Measurements from ENCODE around the gene GRK6. TPM values are rescaled to one million over a fixed set of nuclear protein-coding genes. Genes with fewer than 3 reads are reported as not detected.

GRK6 gene
- total RNA-seq, 1 experiment from 2014 or later = 75.2 TPM

DNA sequence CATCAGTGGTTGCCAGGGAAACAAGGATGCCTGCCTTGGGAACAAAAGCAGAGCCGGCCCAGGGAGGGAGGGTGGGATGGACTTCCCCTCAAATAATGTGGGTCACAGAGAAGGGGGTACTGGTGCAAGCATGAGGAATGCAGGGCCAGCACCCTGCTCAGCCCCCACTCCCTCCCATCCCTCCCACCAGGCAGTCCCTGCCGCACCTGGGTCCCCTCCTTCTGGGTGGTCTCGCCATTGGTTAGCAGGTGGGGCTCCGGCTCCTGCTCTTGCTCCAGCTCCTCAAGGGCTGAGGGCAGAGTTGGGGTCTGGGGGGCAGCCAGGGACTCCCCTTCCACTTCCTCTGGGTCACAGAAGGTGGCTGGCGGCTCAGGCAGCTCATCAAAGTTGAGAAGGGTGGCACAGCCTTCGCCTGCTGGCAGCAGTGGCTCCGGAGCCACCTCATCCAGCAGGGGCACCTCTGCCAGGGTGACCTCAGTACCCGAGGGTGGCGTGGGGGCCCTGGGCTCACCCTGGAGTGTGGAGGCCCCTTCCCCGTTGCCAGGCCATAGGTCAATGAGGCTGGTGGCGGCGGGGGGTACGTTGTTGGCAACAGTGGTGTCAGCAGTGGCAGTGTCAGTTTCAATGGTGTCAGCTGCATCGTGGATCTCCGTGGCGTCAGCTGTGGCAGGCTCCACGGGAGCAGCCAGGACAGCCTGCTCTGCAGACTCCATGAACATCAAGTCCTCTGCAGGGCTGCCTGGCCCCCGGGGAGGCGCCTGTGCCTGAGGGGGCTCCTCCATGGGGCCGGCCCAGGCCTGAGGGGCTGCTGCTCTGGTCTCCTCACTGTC is 31.6 kb downstream of the GRK6 start:
- H3K4ac ChIP-seq (ENCODE audit: low read depth, low read length) = no peak overlapping the region
- H3K4me2 ChIP-seq (ENCODE audit: insufficient read depth, insufficient read length, low read length) = no peak overlapping the region
- Mint-ChIP-seq H3K4me3 (no peak overlapping the region), H3K36me3 (ENCODE audit: insufficient read depth in 1 of 3, low read depth in 3 of 3) (peaks cover 31 to 53% (median 51%) of the 10 kb centered on the region in 3 experiments), H3K4me1 (peaks cover 12 to 21% of the 10 kb centered on the region in 2 experiments), H3K27me3 (ENCODE audit: low read depth) (peaks cover 9% of the 10 kb centered on the region), H3K9me3 (no peaks in the 10 kb centered on the region; a peak in 1 of 5 replicates), H3K27ac (peak overlapping the region in 1 of 3 experiments; percentile 61; a peak in 2 of 7 replicates)
- H2BK20ac ChIP-seq (ENCODE audit: low read depth, low read length, poor library complexity, severe bottlenecking) = no peak overlapping the region
- no peak overlapping the region for H3K23ac ChIP-seq (ENCODE audit: insufficient read length, low read depth, low read length)
- no peak overlapping the region for H3K9ac ChIP-seq (ENCODE audit: extremely low read depth, insufficient read length, low read length)
- H2BK12ac ChIP-seq (ENCODE audit: insufficient read length, low read depth, low read length) = no peak overlapping the region
- peaks cover 14% of the 10 kb centered on the region for H3K23me2 ChIP-seq (ENCODE audit: insufficient read length, low read depth, low read length, poor library complexity, severe bottlenecking)
- DNase-seq = no peak
- H2BK120ac ChIP-seq (ENCODE audit: low read depth, low read length, poor library complexity, severe bottlenecking) = no peak overlapping the region
- no peak overlapping the region for H2BK15ac ChIP-seq (ENCODE audit: low read depth, low read length)
- H3K9me3 ChIP-seq (ENCODE audit: control insufficient read depth, low read depth, low read length) = no peaks in the 10 kb centered on the region
- no peak overlapping the region for H4K8ac ChIP-seq (replicated peaks; ENCODE audit: insufficient read length, low read depth, low read length)
- peaks cover 4% of the 10 kb centered on the region; the same call in 1 of the 2 replicates for H3K27me3 ChIP-seq (ENCODE audit: insufficient read depth, low read length)
- H3K27ac ChIP-seq (ENCODE audit: insufficient read length, low read depth, low read length) = no peak overlapping the region
- no peak overlapping the region for H2BK5ac ChIP-seq (ENCODE audit: insufficient read length, low read length)
- no peak overlapping the region for H2AFZ ChIP-seq (ENCODE audit: low read length)
- H3K79me1 ChIP-seq (ENCODE audit: insufficient read depth, low read depth, low read length, poor library complexity, severe bottlenecking) = no peaks in the 10 kb centered on the region
- no peaks in the 10 kb centered on the region for H3K4me1 ChIP-seq (ENCODE audit: insufficient read depth, low read length)
- WGBS (ENCODE audit: extremely low coverage, insufficient read length, low lambda C conversion rate) = no CpG with 5 or more reads among the region's 20 CpGs
- H3K18ac ChIP-seq (ENCODE audit: insufficient read length, low read depth, low read length) = peak overlapping the region; percentile 56
- no peak overlapping the region for H4K5ac ChIP-seq (ENCODE audit: insufficient read length, low read depth, low read length)
- no peak overlapping the region for H3K56ac ChIP-seq (ENCODE audit: insufficient read length, low read depth, low read length)
- no peak overlapping the region for H3T11ph ChIP-seq (ENCODE audit: low read length)
- no peak overlapping the region for H3K14ac ChIP-seq (ENCODE audit: insufficient read depth, low read length)
- no peak overlapping the region for H2AK5ac ChIP-seq (ENCODE audit: insufficient read length, low read length)
- no peak overlapping the region for H4K91ac ChIP-seq (ENCODE audit: insufficient read length, low read depth, low read length)
- TF ChIP-seq, protein P1, sequence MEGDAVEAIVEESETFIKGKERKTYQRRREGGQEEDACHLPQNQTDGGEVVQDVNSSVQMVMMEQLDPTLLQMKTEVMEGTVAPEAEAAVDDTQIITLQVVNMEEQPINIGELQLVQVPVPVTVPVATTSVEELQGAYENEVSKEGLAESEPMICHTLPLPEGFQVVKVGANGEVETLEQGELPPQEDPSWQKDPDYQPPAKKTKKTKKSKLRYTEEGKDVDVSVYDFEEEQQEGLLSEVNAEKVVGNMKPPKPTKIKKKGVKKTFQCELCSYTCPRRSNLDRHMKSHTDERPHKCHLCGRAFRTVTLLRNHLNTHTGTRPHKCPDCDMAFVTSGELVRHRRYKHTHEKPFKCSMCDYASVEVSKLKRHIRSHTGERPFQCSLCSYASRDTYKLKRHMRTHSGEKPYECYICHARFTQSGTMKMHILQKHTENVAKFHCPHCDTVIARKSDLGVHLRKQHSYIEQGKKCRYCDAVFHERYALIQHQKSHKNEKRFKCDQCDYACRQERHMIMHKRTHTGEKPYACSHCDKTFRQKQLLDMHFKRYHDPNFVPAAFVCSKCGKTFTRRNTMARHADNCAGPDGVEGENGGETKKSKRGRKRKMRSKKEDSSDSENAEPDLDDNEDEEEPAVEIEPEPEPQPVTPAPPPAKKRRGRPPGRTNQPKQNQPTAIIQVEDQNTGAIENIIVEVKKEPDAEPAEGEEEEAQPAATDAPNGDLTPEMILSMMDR (conservative IDR thresholded peaks at IDR 0.05) = no peak
- no peaks in the 10 kb centered on the region for H4K20me1 ChIP-seq (ENCODE audit: control insufficient read depth, insufficient read depth, insufficient read length)
- H3K79me2 ChIP-seq (ENCODE audit: insufficient read depth, low read length) = no peaks in the 10 kb centered on the region
